ENCODE results near the gene ABCC8.

Gene ABCC8

GRCh38 chr11:17387254-17387653 is 89.4 kb downstream of the ABCC8 start:
- Histone ChIP-seq H3K27ac (no peak overlapping the region), H3K4me3 (no peak overlapping the region)
- no peak for TF ChIP-seq CTCF (IDR thresholded peaks at IDR 0.05)
- no peak for DNase-seq (ENCODE audit: low spot score)

DNA sequence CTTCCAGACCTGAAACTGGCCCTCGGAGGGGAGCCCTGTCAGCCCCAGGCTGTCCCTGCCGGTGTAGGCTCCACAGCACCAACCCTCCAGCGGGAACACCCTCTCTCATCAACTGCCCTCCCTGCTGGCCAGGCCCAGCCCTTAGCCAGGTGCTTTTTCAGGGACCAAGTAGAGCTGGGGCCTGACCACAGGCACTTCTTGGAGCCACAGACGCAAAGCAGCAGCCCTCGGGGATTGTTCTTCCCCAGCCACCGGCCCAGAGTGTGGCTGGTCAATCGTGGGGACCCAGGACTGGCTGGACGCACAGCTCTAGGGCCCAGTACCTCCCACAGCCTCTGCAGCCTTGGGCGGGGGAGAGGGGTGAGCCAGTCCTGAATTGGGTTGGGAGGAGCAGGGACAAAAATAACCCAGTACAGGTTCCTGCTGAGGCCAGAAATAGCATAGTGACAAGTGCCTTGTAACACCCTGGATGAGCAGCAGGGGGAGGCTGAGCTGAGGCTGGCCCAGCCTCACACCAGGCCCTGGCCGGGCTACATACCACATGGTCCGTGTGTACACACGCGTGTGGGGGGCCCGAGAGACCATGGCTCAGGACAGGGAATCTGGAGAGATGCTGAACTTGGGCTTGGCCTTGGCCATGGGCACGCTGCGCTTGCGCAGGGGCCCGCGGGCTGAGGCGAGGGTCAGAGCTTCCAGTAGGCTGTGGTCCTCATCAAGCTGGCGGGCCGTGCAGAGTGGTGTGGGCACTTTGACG is 90.1 kb downstream of the ABCC8 start:
- Histone ChIP-seq H3K27ac (peak overlapping the region; percentile 31 to 70), H3K4me3 (peak overlapping the region; percentile 17)
- no peak for DNase-seq (ENCODE audit: low spot score)
- TF ChIP-seq CTCF (IDR thresholded peaks at IDR 0.05): peak; percentile 77

DNA sequence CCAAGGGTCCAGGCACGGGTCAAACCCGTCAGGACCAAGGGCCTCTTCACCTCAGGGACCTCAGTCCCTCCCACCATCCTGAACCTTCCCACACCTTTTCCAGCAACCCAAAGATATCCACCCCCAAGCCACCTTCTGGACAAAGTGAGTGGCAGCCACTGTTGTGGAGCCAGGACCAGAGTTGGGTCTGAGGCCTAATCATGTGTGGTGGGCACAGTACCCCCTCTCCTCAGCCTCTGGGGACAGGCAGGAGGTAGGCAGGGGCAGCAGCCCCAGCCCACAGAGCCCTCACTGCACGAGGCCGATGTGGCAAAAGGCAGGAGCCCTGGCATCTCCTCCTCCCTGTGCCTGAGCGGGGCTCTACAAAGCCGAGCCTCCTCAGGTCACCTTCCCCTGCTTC is 90.7 kb downstream of the ABCC8 start:
- H3K4me3 ChIP-seq: peak overlapping the region; percentile 17
- TF ChIP-seq CTCF (IDR thresholded peaks at IDR 0.05): no peak
- no peak for DNase-seq (ENCODE audit: low spot score)
- peak overlapping the region; percentile 31 to 70 for H3K27ac ChIP-seq

GRCh38 chr11:17385492-17385891 is 91.2 kb downstream of the ABCC8 start:
- DNase-seq (ENCODE audit: low spot score): no peak

GRCh38 chr11:17384002-17384511 is 92.6 kb downstream of the ABCC8 start:
- peak; percentile 84 for DNase-seq (ENCODE audit: low spot score)
- Histone ChIP-seq H3K27ac (no peak overlapping the region), H3K4me3 (no peak overlapping the region)
- peak; percentile 93 for TF ChIP-seq CTCF (IDR thresholded peaks at IDR 0.05)

More at GRCh38 chr11:17385492-17385891, 91.2 kb downstream of the ABCC8 start:
- H3K4me3 ChIP-seq: no peak overlapping the region
- TF ChIP-seq CTCF (IDR thresholded peaks at IDR 0.05): no peak
- H3K27ac ChIP-seq: no peak overlapping the region

DNA sequence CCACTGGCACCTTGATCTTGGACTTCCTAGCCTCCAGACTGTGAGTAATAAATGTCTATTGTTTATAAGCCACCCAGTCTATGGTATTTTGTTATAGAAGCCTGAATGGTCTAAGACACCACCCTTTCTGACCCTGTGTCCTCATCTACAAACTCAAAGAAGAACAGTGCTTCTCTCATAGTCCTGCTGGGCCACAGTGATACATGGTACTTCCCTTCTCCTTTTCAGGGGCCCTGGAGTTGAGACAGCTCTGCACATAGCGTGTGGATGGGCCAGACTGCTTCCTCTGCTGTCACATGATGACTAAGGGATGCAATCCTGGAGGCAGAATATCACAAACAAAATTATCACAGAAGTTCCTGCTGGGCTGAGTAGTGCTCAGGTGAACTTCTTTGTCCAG is 93.2 kb downstream of the ABCC8 start:
- no peak for TF ChIP-seq CTCF (IDR thresholded peaks at IDR 0.05)

More for the DNA sequence above, 93.2 kb downstream of the ABCC8 start:
- DNase-seq (ENCODE audit: low spot score): peak; percentile 62
- Histone ChIP-seq H3K27ac (no peak overlapping the region), H3K4me3 (no peak overlapping the region)
